GM12875 (cell line): ENCODE results near the gene ATAT1.

Experiments used
- H3K4me3 ChIP-seq: one replicate; pipeline ENCODE4 v1.5.1; 2011; ENCODE audit warnings: low read depth, low read length, control low read depth
- TF ChIP-seq, protein P1 (sequence below): IDR thresholded peaks from 2 replicates; pipeline ENCODE4 v1.5.1; 2011; ENCODE audit warnings: low read depth, mild to moderate bottlenecking, control low read depth, inconsistent platforms, low read length, moderate library complexity, borderline replicate concordance; ENCODE audit not compliant: insufficient read depth

The ATAT1 gene

DNA sequence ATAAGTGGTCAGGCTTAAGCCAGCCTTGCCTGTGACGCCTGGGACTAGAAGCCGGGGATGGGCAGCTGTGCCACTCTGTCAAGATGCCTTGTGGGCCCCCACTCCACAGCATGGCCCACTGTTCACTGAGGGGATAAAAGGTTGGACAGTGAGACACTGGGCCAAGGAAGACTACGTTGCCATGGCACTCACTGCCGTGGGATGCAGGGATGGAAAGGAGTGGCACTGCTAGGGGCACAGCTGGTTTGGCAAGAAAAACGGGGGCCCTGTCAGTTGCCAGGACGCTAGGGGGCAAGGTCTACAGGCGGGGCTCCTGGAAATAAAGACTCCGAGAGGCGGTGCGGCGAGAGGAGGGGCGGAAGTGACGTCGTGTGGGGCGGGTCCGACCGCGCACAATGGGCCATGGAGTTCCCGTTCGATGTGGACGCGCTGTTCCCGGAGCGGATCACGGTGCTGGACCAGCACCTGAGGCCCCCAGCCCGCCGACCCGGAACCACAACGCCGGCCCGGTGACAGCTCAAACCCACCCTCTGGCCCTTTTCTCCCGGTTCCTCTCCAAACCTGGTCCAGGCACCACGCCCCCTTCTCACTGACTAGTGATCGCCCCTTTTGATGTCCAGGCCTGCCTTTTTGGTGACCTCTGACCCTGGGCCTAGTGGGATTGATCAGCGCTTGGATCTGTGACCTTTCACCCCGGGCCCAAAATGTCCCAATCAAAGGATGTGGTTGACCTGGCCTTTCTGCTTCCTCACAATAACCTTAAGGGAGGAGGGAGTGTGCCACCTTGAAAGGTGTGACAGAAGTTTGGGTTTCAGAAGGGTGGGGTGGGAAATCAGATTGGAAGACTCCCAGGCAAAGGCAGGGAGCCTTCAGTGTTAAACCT, at the start of gene ATAT1:
TSS of gene ATAT1 (plus strand) at position 391 of the 883 bp plus-strand sequence.
- TF ChIP-seq, protein P1, sequence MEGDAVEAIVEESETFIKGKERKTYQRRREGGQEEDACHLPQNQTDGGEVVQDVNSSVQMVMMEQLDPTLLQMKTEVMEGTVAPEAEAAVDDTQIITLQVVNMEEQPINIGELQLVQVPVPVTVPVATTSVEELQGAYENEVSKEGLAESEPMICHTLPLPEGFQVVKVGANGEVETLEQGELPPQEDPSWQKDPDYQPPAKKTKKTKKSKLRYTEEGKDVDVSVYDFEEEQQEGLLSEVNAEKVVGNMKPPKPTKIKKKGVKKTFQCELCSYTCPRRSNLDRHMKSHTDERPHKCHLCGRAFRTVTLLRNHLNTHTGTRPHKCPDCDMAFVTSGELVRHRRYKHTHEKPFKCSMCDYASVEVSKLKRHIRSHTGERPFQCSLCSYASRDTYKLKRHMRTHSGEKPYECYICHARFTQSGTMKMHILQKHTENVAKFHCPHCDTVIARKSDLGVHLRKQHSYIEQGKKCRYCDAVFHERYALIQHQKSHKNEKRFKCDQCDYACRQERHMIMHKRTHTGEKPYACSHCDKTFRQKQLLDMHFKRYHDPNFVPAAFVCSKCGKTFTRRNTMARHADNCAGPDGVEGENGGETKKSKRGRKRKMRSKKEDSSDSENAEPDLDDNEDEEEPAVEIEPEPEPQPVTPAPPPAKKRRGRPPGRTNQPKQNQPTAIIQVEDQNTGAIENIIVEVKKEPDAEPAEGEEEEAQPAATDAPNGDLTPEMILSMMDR: peak; percentile 51

DNA sequence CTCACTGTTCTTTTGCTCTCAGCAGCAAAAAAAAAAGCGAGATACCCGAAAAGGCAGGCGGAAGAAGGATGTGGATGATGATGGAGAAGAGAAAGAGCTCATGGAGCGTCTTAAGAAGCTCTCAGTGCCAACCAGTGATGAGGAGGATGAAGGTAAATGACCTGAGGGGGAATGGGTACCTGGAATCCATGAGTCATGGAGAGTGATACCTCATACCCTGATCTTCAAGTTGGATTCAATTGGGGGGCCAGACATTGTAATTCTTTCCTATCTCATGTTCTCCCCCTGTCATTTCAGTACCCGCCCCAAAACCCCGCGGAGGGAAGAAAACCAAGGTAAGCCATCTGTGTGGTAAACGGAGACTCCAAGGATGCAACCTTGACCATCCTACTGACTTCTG, 48.6 kb upstream of the ATAT1 start:
- no peak overlapping the region for H3K4me3 ChIP-seq
- TF ChIP-seq, protein P1: no peak

More for the DNA sequence above, at the start of gene ATAT1:
- H3K4me3 ChIP-seq: peak within 1 kb of the TSS; percentile 72

DNA sequence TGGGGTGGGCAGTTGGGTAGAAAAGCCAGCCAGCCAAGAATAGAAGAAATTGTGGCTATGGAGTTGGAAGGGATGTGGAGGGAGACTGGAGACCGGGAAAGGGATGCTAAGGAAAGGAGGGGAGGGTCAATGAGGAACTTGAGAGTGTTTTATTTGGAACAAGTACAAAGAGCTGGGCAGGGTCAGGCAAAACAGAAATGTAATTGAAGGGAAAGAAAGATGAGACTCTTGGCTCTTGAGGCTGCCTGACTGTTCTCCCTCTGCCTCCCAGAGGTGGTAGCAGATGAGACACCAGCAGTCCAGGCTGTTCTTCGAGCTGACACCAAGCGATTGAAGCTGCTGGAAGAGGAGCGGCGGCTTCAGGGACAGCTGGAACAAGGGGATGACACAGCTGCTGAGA, 42.8 kb upstream of the ATAT1 start:
- H3K4me3 ChIP-seq: no peak overlapping the region
- TF ChIP-seq, protein P1: no peak

DNA sequence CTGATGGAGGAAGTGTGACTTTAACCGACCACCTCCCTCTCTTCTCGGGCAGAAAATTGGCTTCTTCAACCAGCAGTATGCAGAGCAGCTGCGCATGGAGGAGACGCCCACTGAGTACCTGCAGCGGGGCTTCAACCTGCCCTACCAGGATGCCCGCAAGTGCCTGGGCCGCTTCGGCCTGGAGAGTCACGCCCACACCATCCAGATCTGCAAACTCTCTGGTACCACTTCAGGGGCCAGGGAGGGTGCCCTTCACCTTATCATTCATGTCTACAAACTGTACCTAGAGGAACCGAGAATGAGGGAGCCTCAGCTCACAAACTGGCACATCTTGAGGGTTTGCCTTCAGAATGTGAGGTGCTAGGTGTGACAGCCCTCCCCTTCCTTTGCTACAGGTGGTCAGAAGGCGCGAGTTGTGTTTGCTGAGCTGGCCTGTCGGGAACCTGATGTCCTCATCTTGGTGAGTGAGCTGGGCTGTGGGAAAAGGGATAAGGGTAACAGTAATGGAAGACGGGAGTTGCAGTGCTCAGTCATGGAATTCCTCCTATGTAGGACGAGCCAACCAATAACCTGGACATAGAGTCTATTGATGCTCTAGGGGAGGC, 36.8 kb upstream of the ATAT1 start:
- no peak overlapping the region for H3K4me3 ChIP-seq
- TF ChIP-seq, protein P1: no peak

DNA sequence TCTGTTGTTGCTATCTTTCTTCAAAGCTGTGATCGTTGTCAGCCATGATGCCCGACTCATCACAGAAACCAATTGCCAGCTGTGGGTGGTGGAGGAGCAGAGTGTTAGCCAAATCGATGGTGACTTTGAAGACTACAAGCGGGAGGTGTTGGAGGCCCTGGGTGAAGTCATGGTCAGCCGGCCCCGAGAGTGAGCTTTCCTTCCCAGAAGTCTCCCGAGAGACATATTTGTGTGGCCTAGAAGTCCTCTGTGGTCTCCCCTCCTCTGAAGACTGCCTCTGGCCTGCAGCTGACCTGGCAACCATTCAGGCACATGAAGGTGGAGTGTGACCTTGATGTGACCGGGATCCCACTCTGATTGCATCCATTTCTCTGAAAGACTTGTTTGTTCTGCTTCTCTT, 36.2 kb upstream of the ATAT1 start:
- TF ChIP-seq, protein P1: no peak
- no peak overlapping the region for H3K4me3 ChIP-seq

DNA sequence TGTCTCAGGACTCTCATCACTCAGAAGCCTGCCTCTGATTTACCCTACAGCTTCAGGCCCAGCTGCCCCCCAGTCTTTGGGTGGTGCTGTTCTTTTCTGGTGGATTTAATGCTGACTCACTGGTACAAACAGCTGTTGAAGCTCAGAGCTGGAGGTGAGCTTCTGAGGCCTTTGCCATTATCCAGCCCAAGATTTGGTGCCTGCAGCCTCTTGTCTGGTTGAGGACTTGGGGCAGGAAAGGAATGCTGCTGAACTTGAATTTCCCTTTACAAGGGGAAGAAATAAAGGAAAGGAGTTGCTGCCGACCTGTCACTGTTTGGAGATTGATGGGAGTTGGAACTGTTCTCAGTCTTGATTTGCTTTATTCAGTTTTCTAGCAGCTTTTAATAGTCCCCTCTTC, 35.7 kb upstream of the ATAT1 start:
- TF ChIP-seq, protein P1: no peak
- H3K4me3 ChIP-seq: no peak overlapping the region
